B cell (primary cell): Measurements from ENCODE around the gene FGF11. TPM values are rescaled to one million over a fixed set of nuclear protein-coding genes. Genes with fewer than 3 reads are reported as not detected.

Source experiments
- ATAC-seq: fragments of 200-7000 bp; cut with Tn5 transposase; one replicate; pipeline ENCODE4 v1.10.0; 2021; ENCODE audit warnings: low read depth, mild to moderate bottlenecking, moderate number of reproducible peaks, moderate library complexity
- CTCF ChIA-PET: fragments of 350-600 bp; sonication (Branson Sonifier 250); formaldehyde crosslinking; loops from one replicate; lab custom pipeline; 2021; ENCODE audit warnings: antibody characterized with exemption, inconsistent platforms; lab: Charles Lee
- POLR2A ChIA-PET: fragments of 350-600 bp; sonication (Branson Sonifier 250); formaldehyde crosslinking; loops from one replicate; lab custom pipeline; 2021; ENCODE audit warnings: antibody characterized with exemption; lab: Charles Lee
- DNase-seq: peaks from one replicate; pipeline ENCODE4 v3.0.0; 2013
- H2AFZ ChIP-seq: 2 replicates; pipeline ENCODE4 v1.6.1; 2012; ENCODE audit warnings: mild to moderate bottlenecking, low read depth, low read length; ENCODE audit not compliant: insufficient read depth, poor library complexity, severe bottlenecking
- H3K27ac ChIP-seq, 2 donors: 1 replicate in 1 of 2; 2 replicates in 1 of 2; pipeline ENCODE4 v1.5.1; 2012 to 2013; ENCODE audit warnings: low read length in 2 of 2, mild to moderate bottlenecking in 2 of 2, moderate library complexity in 1 of 2
- H3K27me3 ChIP-seq, 4 experiments: fragments of 200-600 bp in 1 of 4; sonication (generic) in 1 of 4; replicated peaks in 1 of 4; 1 replicate in 2 of 4; 2 replicates in 2 of 4; pipeline versions ENCODE4 v1.6.1 to v1.7.0; 2013 to 2016; ENCODE audit warnings: low read length in 3 of 4, mild to moderate bottlenecking in 2 of 4, mixed read lengths in 1 of 4, moderate library complexity in 1 of 4; ENCODE audit not compliant: insufficient read depth in 4 of 4, control insufficient read depth in 3 of 4; ENCODE audit errors: control extremely low read depth in 1 of 4
- H3K36me3 ChIP-seq, 2 experiments: replicated peaks in 1 of 2; 1 replicate in 1 of 2; 2 replicates in 1 of 2; pipeline versions ENCODE4 v1.6.1 to v1.7.1; 2013; ENCODE audit warnings: low read length in 1 of 2; ENCODE audit not compliant: insufficient read depth in 2 of 2, control insufficient read depth in 1 of 2; ENCODE audit errors: control extremely low read depth in 1 of 2, extremely low read depth in 1 of 2
- H3K4me1 ChIP-seq, 2 donors: fragments of 200-600 bp in 1 of 2; sonication (generic) in 1 of 2; 1 replicate in 1 of 2; 2 replicates in 1 of 2; pipeline versions ENCODE4 v1.5.1 to v1.6.1; 2013 to 2017; ENCODE audit warnings: low read length in 2 of 2; ENCODE audit not compliant: control insufficient read depth in 2 of 2, insufficient read depth in 2 of 2
- H3K4me2 ChIP-seq: replicated peaks from 2 replicates; pipeline ENCODE3; 2012; ENCODE audit warnings: mild to moderate bottlenecking, low read depth, low read length; ENCODE audit not compliant: poor library complexity, severe bottlenecking
- H3K4me3 ChIP-seq, 5 experiments: fragments of 200-600 bp in 1 of 5; sonication (generic) in 1 of 5; 1 replicate in 3 of 5; 2 replicates in 2 of 5; pipeline versions ENCODE4 v1.5.1 to v1.7.0; 2011 to 2016; ENCODE audit warnings: low read length in 4 of 5, mild to moderate bottlenecking in 4 of 5, low read depth in 2 of 5, control low read depth in 1 of 5, moderate library complexity in 1 of 5; ENCODE audit not compliant: insufficient read depth in 1 of 5; ENCODE audit errors: control extremely low read depth in 1 of 5, extremely low read depth in 1 of 5
- H3K79me2 ChIP-seq: fragments of 200-600 bp; sonication (generic); one replicate; pipeline ENCODE4 v1.6.0; 2016; ENCODE audit warnings: low read length; ENCODE audit not compliant: control insufficient read depth, insufficient read depth
- H3K9ac ChIP-seq: fragments of 200-600 bp; sonication (generic); 2 replicates; pipeline ENCODE4 v1.6.1; 2017; ENCODE audit warnings: mild to moderate bottlenecking, low read length, moderate library complexity
- H3K9me3 ChIP-seq, 3 donors: one replicate each; pipeline versions ENCODE4 v1.6.1 to v1.7.1; 2013; ENCODE audit warnings: low read length in 2 of 3; ENCODE audit not compliant: control insufficient read depth in 2 of 3, insufficient read depth in 1 of 3; ENCODE audit errors: control extremely low read depth in 1 of 3
- H4K20me1 ChIP-seq: 2 replicates; pipeline ENCODE4 v1.6.0; 2012; ENCODE audit warnings: mild to moderate bottlenecking, low read length; ENCODE audit not compliant: insufficient read depth, control insufficient read depth, poor library complexity, severe bottlenecking
- H3K27ac Mint-ChIP-seq: one replicate; pipeline ENCODE4 v1.8.0; 2021; ENCODE audit warnings: mixed read lengths
- H3K27me3 Mint-ChIP-seq: one replicate; pipeline ENCODE4 v1.8.0; 2021; ENCODE audit warnings: mixed read lengths
- H3K4me1 Mint-ChIP-seq: one replicate; pipeline ENCODE4 v1.8.0; 2021; ENCODE audit warnings: mixed read lengths
- H3K4me3 Mint-ChIP-seq: one replicate; pipeline ENCODE4 v1.8.0; 2021; ENCODE audit warnings: mixed read lengths
- H3K9me3 Mint-ChIP-seq: one replicate; pipeline ENCODE4 v1.8.0; 2022; ENCODE audit warnings: mixed read lengths; ENCODE audit not compliant: insufficient read depth
- EZH2 ChIP-seq: IDR thresholded peaks from 2 replicates; pipeline ENCODE4 v1.6.1; 2012; ENCODE audit warnings: borderline replicate concordance, low read depth, mild to moderate bottlenecking, moderate library complexity, low read length; ENCODE audit not compliant: insufficient read depth, poor library complexity, severe bottlenecking
- WGBS: methylation state at CpG from one replicate; pipeline ENCODE4 v1.1.5; 2013; ENCODE audit warnings: missing lambda C conversion rate; ENCODE audit not compliant: insufficient coverage; 5-methylcytosine and 5-hydroxymethylcytosine counted together
- intact Hi-C: fragments of 100-400 bp; cut with micrococcal nuclease; formaldehyde crosslinking; loops from one replicate; pipeline ENCODE4 v1.10.0; 2022
- polyA plus RNA-seq: library from polyadenylated mRNA; depleted of rRNA; stranded (reverse); fragments of >200 nt; gene quantifications from 2 replicates; pipeline ENCODE4 v1.2.3, GENCODE V29; 2012
- total RNA-seq, 2 donors: library from RNA; stranded (reverse); fragments of 120-200 nt in 1 of 2; gene quantifications; 1 replicate in 1 of 2; 2 replicates in 1 of 2; pipeline versions ENCODE4 v1.2.3 to v1.2.4, GENCODE V29; 2013 to 2022
- TF ChIP-seq, protein P1 (sequence below): fragments of 200-600 bp; IDR thresholded peaks from one replicate; pipeline ENCODE4 v1.8.0; 2022; ENCODE audit warnings: antibody characterized with exemption, mild to moderate bottlenecking

The FGF11 gene
- total and polyA plus RNA-seq, 2 donors (not counting 1 experiment from before 2014, with no cell fraction given): 2.7 to 4.6 TPM

DNA sequence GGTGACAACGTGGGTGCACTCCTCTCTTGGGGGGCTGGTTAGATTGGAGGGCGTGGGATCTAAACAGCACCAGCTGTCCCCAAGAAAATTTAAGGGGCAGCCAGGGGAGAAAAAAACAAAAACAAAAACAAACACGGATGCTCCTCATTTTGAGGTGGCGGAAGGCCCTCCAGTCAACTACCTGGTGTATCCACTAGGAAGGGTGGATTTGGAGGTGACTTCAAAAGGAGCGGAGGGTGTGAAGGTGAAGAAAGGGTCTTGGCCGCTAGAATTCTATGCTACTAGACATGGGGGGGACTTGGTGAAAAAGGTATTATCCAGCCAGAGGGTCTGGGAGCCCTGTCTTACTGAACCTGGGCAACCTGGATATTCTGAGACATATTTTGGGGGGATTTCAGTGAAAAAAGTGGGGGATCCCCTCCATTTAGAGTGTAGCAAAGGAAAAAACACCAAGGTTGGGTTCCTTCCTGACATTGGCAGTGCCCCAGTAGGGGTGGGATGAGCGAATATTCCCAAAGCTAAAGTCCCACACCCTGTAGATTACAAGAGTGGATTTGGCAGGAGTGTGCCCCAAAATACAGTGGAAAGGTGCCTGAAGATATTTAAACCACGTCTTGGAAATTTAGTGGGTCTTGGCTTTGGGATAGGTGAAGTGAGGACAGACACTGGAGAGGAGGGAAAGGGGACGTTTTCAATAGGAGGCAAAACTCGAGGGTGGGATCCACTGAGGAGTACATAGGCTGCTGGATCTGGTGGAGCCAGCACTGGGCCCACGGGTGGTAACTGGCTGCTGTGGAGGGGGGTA is 454 bp upstream of the FGF11 start:
- peak overlapping the region; percentile 93 for H3K4me2 ChIP-seq
- peaks cover 49% of the 10 kb centered on the region for H4K20me1 ChIP-seq
- H3K4me3 Mint-ChIP-seq: peak overlapping the region; percentile 84
- H3K27me3 Mint-ChIP-seq: peaks cover 51% of the 10 kb centered on the region
- H3K36me3 ChIP-seq: no peaks in the 10 kb centered on the region
- H3K9ac ChIP-seq: peak overlapping the region; percentile 48
- H3K27me3 ChIP-seq: peaks cover 0 to 59% (median 34%) of the 10 kb centered on the region in 4 experiments
- DNase-seq (no peak), ATAC-seq (no peak)
- peaks cover 0 to 34% (median 0%) of the 10 kb centered on the region in 3 donors for H3K9me3 ChIP-seq
- peak overlapping the region in 2 of 5 experiments; percentile 31 to 43 for H3K4me3 ChIP-seq
- ChIA-PET CTCF (interaction anchor here (0.8 to 4.2 kb wide), 9 partner anchors 16 to 234 kb away, joined by 3 to 43 read pairs (median 5); partner anchors contain the start of genes SLC35G6 and TMEM95), POLR2A (interaction anchor here (0.6 kb wide), 1 partner anchor 17 kb away, joined by 10 read pairs; no protein-coding TSS in a partner anchor)
- H3K27ac Mint-ChIP-seq: peak overlapping the region; percentile 61
- H3K4me1 Mint-ChIP-seq: peaks cover 48% of the 10 kb centered on the region
- H3K79me2 ChIP-seq: peaks cover 27% of the 10 kb centered on the region
- TF ChIP-seq, protein P1, sequence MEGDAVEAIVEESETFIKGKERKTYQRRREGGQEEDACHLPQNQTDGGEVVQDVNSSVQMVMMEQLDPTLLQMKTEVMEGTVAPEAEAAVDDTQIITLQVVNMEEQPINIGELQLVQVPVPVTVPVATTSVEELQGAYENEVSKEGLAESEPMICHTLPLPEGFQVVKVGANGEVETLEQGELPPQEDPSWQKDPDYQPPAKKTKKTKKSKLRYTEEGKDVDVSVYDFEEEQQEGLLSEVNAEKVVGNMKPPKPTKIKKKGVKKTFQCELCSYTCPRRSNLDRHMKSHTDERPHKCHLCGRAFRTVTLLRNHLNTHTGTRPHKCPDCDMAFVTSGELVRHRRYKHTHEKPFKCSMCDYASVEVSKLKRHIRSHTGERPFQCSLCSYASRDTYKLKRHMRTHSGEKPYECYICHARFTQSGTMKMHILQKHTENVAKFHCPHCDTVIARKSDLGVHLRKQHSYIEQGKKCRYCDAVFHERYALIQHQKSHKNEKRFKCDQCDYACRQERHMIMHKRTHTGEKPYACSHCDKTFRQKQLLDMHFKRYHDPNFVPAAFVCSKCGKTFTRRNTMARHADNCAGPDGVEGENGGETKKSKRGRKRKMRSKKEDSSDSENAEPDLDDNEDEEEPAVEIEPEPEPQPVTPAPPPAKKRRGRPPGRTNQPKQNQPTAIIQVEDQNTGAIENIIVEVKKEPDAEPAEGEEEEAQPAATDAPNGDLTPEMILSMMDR: no peak
- TF ChIP-seq EZH2: no peak
- no peak overlapping the region for H2AFZ ChIP-seq
- H3K9me3 Mint-ChIP-seq: no peaks in the 10 kb centered on the region
- peaks cover 51 to 53% of the 10 kb centered on the region in 2 donors for H3K4me1 ChIP-seq
- intact Hi-C loops: loop anchor here (5.0 kb wide), 2 partner anchors 402 to 1952 kb away; partner anchors contain the start of genes DERL2, MIS12 and SLC16A13
- 48% methylated on average over 6 of the region's 11 CpGs for WGBS
- H3K27ac ChIP-seq: no peak overlapping the region
